WTC11 (cell line): ENCODE measurements around the gene MED15. TPM values are rescaled to one million over a fixed set of nuclear protein-coding genes. Genes with fewer than 3 reads are reported as not detected.
A peak's percentile ranks its signal among the peaks of the same experiment; 100 is the strongest.

Experiments used
- ATAC-seq: fragments of 200-7000 bp; cut with Tn5 transposase; 2 replicates; pipeline ENCODE4 v1.10.0; 2021; ENCODE audit warnings: mild to moderate bottlenecking, moderate library complexity
- CTCF ChIA-PET: fragments of 300-600 bp; sonication (Branson Sonifier 250); formaldehyde crosslinking; loops from one replicate; lab custom pipeline; 2021; ENCODE audit warnings: antibody characterized with exemption; lab: Charles Lee
- POLR2A ChIA-PET: fragments of 350-600 bp; sonication (Branson Sonifier 250); formaldehyde crosslinking; loops from one replicate; lab custom pipeline; 2021; ENCODE audit warnings: antibody characterized with exemption; lab: Charles Lee
- DNase-seq: peaks from one replicate; pipeline ENCODE4 v3.0.0; 2021; ENCODE audit warnings: low spot score
- H3K27ac Mint-ChIP-seq: 2 replicates; pipeline ENCODE4 v1.8.0; 2021; ENCODE audit warnings: mixed read lengths
- H3K27me3 Mint-ChIP-seq: 2 replicates; pipeline ENCODE4 v1.8.0; 2021; ENCODE audit warnings: low read depth, mild to moderate bottlenecking, moderate library complexity, mixed read lengths
- H3K36me3 Mint-ChIP-seq: 2 replicates; pipeline ENCODE4 v1.8.0; 2021; ENCODE audit warnings: mixed read lengths
- H3K4me1 Mint-ChIP-seq: 2 replicates; pipeline ENCODE4 v1.8.0; 2022; ENCODE audit warnings: mixed read lengths
- H3K4me3 Mint-ChIP-seq: 2 replicates; pipeline ENCODE4 v1.8.0; 2021; ENCODE audit warnings: mild to moderate bottlenecking, moderate library complexity, mixed read lengths
- H3K9me3 Mint-ChIP-seq: 2 replicates; pipeline ENCODE4 v1.8.0; 2021; ENCODE audit warnings: mixed read lengths
- ARID4B ChIP-seq: sonication (generic); formaldehyde crosslinking; IDR thresholded peaks from 2 replicates; pipeline ENCODE4 v1.8.0; 2023; ENCODE audit warnings: missing genetic modification reagents, mild to moderate bottlenecking, borderline replicate concordance
- ATF2 ChIP-seq: sonication (generic); formaldehyde crosslinking; IDR thresholded peaks from 2 replicates; pipeline ENCODE4 v1.8.1; 2022; ENCODE audit warnings: low read depth, missing genetic modification reagents, borderline replicate concordance
- CDX4 ChIP-seq: fragments of 250-450 bp; sonication (Bioruptor Pico); IDR thresholded peaks from 2 replicates; pipeline ENCODE4 v1.9.0; 2021; ENCODE audit warnings: moderate library complexity, mild to moderate bottlenecking, inconsistent platforms, borderline replicate concordance
- CTCF ChIP-seq: fragments of 200-600 bp; IDR thresholded peaks from 2 replicates; pipeline ENCODE4 v1.8.0; 2022; ENCODE audit warnings: antibody characterized with exemption
- ELF4 ChIP-seq: sonication (generic); formaldehyde crosslinking; IDR thresholded peaks from 2 replicates; pipeline ENCODE4 v1.8.1; 2022; ENCODE audit warnings: low read depth, mild to moderate bottlenecking, moderate library complexity, missing genetic modification reagents
- ERG ChIP-seq: fragments of 250-450 bp; sonication (Bioruptor Pico); IDR thresholded peaks from 2 replicates; pipeline ENCODE4 v1.8.0; 2021; ENCODE audit warnings: mild to moderate bottlenecking
- ESRRA ChIP-seq: sonication (generic); formaldehyde crosslinking; IDR thresholded peaks from 2 replicates; pipeline ENCODE4 v1.8.1; 2022; ENCODE audit warnings: mild to moderate bottlenecking, missing genetic modification reagents, borderline replicate concordance
- GRHL2 ChIP-seq: fragments of 250-450 bp; sonication (Bioruptor Pico); IDR thresholded peaks from 2 replicates; pipeline ENCODE4 v1.8.0; 2022; ENCODE audit warnings: mild to moderate bottlenecking, moderate library complexity; ENCODE audit not compliant: insufficient replicate concordance, severe bottlenecking
- HMGA2 ChIP-seq: fragments of 250-450 bp; sonication (Bioruptor Pico); IDR thresholded peaks from 2 replicates; pipeline ENCODE4 v1.4.0; 2021; ENCODE audit warnings: mild to moderate bottlenecking, moderate library complexity
- KAT7 ChIP-seq: sonication (generic); formaldehyde crosslinking; IDR thresholded peaks from 2 replicates; pipeline ENCODE4 v1.8.1; 2023; ENCODE audit warnings: missing genetic modification reagents, mild to moderate bottlenecking, borderline replicate concordance
- NFATC4 ChIP-seq: fragments of 250-450 bp; sonication (Bioruptor Pico); IDR thresholded peaks from 2 replicates; pipeline ENCODE4 v1.9.0; 2021; ENCODE audit warnings: mild to moderate bottlenecking
- NFYB ChIP-seq: sonication (generic); formaldehyde crosslinking; conservative IDR thresholded peaks from 2 replicates; pipeline ENCODE4 v1.8.0; 2022; ENCODE audit warnings: low read depth, missing genetic modification reagents
- OVOL2 ChIP-seq: fragments of 250-450 bp; sonication (Bioruptor Pico); IDR thresholded peaks from 2 replicates; pipeline ENCODE4 v1.9.0; 2021; ENCODE audit warnings: mild to moderate bottlenecking, borderline replicate concordance
- PRRX2 ChIP-seq: fragments of 250-450 bp; sonication (Bioruptor Pico); IDR thresholded peaks from 2 replicates; pipeline ENCODE4 v1.8.0; 2021; ENCODE audit warnings: mild to moderate bottlenecking
- RORB ChIP-seq: fragments of 250-450 bp; sonication (Bioruptor Pico); IDR thresholded peaks from 2 replicates; pipeline ENCODE4 v1.9.0; 2021; ENCODE audit warnings: mild to moderate bottlenecking
- TCF7 ChIP-seq: sonication (generic); formaldehyde crosslinking; IDR thresholded peaks from 2 replicates; pipeline ENCODE4 v1.8.0; 2022; ENCODE audit warnings: mild to moderate bottlenecking, low read depth, missing genetic modification reagents, moderate library complexity
- ZNF263 ChIP-seq: sonication (generic); formaldehyde crosslinking; IDR thresholded peaks from 2 replicates; pipeline ENCODE4 v1.8.1; 2022; ENCODE audit warnings: low read depth, mild to moderate bottlenecking, moderate library complexity, missing genetic modification reagents
- ZNF281 ChIP-seq: sonication (generic); formaldehyde crosslinking; IDR thresholded peaks from 2 replicates; pipeline ENCODE4 v1.8.0; 2023; ENCODE audit warnings: mild to moderate bottlenecking, missing genetic modification reagents
- ZNF396 ChIP-seq: fragments of 250-450 bp; sonication (Bioruptor Pico); IDR thresholded peaks from 2 replicates; pipeline ENCODE4 v1.8.0; 2021; ENCODE audit warnings: mild to moderate bottlenecking, moderate library complexity, borderline replicate concordance
- ZNF423 ChIP-seq: fragments of 250-450 bp; sonication (Bioruptor Pico); IDR thresholded peaks from 2 replicates; pipeline ENCODE4 v2.1.2; 2022; ENCODE audit warnings: mild to moderate bottlenecking, moderate library complexity
- ZNF671 ChIP-seq: fragments of 250-450 bp; sonication (Bioruptor Pico); IDR thresholded peaks from 2 replicates; pipeline ENCODE4 v1.8.0; 2021; ENCODE audit warnings: mild to moderate bottlenecking
- total RNA-seq: library from RNA; stranded (reverse); gene quantifications from 3 replicates; pipeline ENCODE4 v1.2.3, GENCODE V29; 2021

The MED15 gene
- total RNA-seq, 1 experiment from 2014 or later: 67.7 TPM

- TF ChIP-seq ZNF281 (CRISPR knock-in tag) (no peak), NFATC4 (CRISPR knock-in tag) (no peak), ZNF423 (no peak), RORB (CRISPR knock-in tag) (no peak)
Observed at GRCh38 chr22:20582520-20583361, 75.3 kb downstream of the MED15 start (continued).

- CTCF ChIA-PET: interaction anchor here (0.6 to 2.5 kb wide), 10 partner anchors 9 to 166 kb away, joined by 3 to 17 read pairs (median 8); no protein-coding TSS in a partner anchor
- ATAC-seq (peak; percentile 56; the same call in 1 of the 2 replicates), DNase-seq (peak; percentile 45)
- Mint-ChIP-seq H3K9me3 (no peaks in the 10 kb centered on the region), H3K36me3 (peaks cover 5% of the 10 kb centered on the region; the same call in 1 of the 2 replicates), H3K4me3 (no peak overlapping the region)
- TF ChIP-seq ZNF396 (CRISPR knock-in tag) (no peak), ZNF671 (CRISPR knock-in tag) (no peak), ZNF263 (CRISPR knock-in tag) (no peak), KAT7 (CRISPR knock-in tag) (no peak), ATF2 (CRISPR knock-in tag) (no peak), PRRX2 (CRISPR knock-in tag) (no peak), CTCF (no peak), TCF7 (CRISPR knock-in tag) (no peak), ERG (no peak), OVOL2 (CRISPR knock-in tag) (no peak), ELF4 (CRISPR knock-in tag) (no peak), HMGA2 (no peak), ESRRA (CRISPR knock-in tag) (no peak), ARID4B (no peak), CDX4 (no peak), NFYB (CRISPR knock-in tag) (no peak), GRHL2 (no peak)
- TF ChIP-seq, all 79 proteins: peak for 0
- Mint-ChIP-seq H3K27ac (no peak overlapping the region), H3K27me3 (no peaks in the 10 kb centered on the region), H3K4me1 (no peaks in the 10 kb centered on the region)
- POLR2A ChIA-PET: no interaction called here
Observed at GRCh38 chr22:20583471-20583922, 76.1 kb downstream of the MED15 start.
